Measurements from ENCODE around the gene TMEM91. TPM values are rescaled to one million over a fixed set of nuclear protein-coding genes. Genes with fewer than 3 reads are reported as not detected.

Gene TMEM91
- total and polyA plus RNA-seq, 2 of the 8 experiments (the other 6 are each of a cell fraction or from before 2014, with no cell fraction given), result 5.3 to 7.4 TPM

DNA sequence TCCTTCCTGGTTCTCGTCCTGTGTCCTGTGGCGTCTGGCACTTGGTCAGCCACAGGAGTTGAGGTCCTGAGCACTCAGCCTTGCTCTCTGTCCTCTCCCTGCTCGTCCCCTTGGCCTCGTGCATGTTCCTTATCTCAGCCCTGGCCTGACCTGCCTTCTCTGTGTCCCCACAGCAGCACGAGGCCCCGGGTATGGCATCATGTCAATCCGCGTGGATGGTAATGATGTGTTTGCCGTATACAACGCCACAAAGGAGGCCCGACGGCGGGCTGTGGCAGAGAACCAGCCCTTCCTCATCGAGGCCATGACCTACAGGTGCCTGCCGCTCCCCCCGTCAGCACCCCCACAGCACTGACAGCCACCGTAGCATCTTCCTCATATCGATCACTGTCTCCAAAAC lies 46.1 kb downstream of the TMEM91 start (continued):
- TF ChIP-seq, protein P1, sequence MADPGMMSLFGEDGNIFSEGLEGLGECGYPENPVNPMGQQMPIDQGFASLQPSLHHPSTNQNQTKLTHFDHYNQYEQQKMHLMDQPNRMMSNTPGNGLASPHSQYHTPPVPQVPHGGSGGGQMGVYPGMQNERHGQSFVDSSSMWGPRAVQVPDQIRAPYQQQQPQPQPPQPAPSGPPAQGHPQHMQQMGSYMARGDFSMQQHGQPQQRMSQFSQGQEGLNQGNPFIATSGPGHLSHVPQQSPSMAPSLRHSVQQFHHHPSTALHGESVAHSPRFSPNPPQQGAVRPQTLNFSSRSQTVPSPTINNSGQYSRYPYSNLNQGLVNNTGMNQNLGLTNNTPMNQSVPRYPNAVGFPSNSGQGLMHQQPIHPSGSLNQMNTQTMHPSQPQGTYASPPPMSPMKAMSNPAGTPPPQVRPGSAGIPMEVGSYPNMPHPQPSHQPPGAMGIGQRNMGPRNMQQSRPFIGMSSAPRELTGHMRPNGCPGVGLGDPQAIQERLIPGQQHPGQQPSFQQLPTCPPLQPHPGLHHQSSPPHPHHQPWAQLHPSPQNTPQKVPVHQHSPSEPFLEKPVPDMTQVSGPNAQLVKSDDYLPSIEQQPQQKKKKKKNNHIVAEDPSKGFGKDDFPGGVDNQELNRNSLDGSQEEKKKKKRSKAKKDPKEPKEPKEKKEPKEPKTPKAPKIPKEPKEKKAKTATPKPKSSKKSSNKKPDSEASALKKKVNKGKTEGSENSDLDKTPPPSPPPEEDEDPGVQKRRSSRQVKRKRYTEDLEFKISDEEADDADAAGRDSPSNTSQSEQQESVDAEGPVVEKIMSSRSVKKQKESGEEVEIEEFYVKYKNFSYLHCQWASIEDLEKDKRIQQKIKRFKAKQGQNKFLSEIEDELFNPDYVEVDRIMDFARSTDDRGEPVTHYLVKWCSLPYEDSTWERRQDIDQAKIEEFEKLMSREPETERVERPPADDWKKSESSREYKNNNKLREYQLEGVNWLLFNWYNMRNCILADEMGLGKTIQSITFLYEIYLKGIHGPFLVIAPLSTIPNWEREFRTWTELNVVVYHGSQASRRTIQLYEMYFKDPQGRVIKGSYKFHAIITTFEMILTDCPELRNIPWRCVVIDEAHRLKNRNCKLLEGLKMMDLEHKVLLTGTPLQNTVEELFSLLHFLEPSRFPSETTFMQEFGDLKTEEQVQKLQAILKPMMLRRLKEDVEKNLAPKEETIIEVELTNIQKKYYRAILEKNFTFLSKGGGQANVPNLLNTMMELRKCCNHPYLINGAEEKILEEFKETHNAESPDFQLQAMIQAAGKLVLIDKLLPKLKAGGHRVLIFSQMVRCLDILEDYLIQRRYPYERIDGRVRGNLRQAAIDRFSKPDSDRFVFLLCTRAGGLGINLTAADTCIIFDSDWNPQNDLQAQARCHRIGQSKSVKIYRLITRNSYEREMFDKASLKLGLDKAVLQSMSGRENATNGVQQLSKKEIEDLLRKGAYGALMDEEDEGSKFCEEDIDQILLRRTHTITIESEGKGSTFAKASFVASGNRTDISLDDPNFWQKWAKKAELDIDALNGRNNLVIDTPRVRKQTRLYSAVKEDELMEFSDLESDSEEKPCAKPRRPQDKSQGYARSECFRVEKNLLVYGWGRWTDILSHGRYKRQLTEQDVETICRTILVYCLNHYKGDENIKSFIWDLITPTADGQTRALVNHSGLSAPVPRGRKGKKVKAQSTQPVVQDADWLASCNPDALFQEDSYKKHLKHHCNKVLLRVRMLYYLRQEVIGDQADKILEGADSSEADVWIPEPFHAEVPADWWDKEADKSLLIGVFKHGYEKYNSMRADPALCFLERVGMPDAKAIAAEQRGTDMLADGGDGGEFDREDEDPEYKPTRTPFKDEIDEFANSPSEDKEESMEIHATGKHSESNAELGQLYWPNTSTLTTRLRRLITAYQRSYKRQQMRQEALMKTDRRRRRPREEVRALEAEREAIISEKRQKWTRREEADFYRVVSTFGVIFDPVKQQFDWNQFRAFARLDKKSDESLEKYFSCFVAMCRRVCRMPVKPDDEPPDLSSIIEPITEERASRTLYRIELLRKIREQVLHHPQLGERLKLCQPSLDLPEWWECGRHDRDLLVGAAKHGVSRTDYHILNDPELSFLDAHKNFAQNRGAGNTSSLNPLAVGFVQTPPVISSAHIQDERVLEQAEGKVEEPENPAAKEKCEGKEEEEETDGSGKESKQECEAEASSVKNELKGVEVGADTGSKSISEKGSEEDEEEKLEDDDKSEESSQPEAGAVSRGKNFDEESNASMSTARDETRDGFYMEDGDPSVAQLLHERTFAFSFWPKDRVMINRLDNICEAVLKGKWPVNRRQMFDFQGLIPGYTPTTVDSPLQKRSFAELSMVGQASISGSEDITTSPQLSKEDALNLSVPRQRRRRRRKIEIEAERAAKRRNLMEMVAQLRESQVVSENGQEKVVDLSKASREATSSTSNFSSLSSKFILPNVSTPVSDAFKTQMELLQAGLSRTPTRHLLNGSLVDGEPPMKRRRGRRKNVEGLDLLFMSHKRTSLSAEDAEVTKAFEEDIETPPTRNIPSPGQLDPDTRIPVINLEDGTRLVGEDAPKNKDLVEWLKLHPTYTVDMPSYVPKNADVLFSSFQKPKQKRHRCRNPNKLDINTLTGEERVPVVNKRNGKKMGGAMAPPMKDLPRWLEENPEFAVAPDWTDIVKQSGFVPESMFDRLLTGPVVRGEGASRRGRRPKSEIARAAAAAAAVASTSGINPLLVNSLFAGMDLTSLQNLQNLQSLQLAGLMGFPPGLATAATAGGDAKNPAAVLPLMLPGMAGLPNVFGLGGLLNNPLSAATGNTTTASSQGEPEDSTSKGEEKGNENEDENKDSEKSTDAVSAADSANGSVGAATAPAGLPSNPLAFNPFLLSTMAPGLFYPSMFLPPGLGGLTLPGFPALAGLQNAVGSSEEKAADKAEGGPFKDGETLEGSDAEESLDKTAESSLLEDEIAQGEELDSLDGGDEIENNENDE (IDR thresholded peaks at IDR 0.05; ENCODE audit: insufficient replicate concordance, low read length), result no peak
- TF ChIP-seq, protein P2, sequence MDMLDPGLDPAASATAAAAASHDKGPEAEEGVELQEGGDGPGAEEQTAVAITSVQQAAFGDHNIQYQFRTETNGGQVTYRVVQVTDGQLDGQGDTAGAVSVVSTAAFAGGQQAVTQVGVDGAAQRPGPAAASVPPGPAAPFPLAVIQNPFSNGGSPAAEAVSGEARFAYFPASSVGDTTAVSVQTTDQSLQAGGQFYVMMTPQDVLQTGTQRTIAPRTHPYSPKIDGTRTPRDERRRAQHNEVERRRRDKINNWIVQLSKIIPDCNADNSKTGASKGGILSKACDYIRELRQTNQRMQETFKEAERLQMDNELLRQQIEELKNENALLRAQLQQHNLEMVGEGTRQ (IDR thresholded peaks at IDR 0.05; ENCODE audit: low read length), result no peak
- TF ChIP-seq CBX5 (IDR thresholded peaks at IDR 0.05; ENCODE audit: low read depth, low read length), result no peak

Data from H1 (cell line).